Lower lobe of right lung (tissue), 2 donors: Measurements from ENCODE around the gene SIGLEC12. TPM values are rescaled to one million over a fixed set of nuclear protein-coding genes. Genes with fewer than 3 reads are reported as not detected.

Experiments
- ATAC-seq, 2 donors: fragments of 200-7000 bp; cut with Tn5 transposase; one replicate each; pipeline ENCODE4 v1.9.1; 2020 to 2022; ENCODE audit warnings: mild to moderate bottlenecking in 2 of 2, moderate library complexity in 2 of 2
- DNase-seq: peaks from one replicate; pipeline ENCODE4 v3.0.0-alpha.2; 2020
- H3K27ac ChIP-seq: fragments of 200-600 bp; one replicate; pipeline ENCODE4 v1.8.0; 2022
- H3K27me3 ChIP-seq: fragments of 200-600 bp; one replicate; pipeline ENCODE4 v1.8.0; 2022; ENCODE audit warnings: low read depth
- H3K36me3 ChIP-seq: fragments of 200-600 bp; one replicate; pipeline ENCODE4 v1.8.0; 2022; ENCODE audit warnings: mild to moderate bottlenecking
- H3K4me1 ChIP-seq: fragments of 200-600 bp; one replicate; pipeline ENCODE4 v1.8.0; 2022
- H3K4me3 ChIP-seq: fragments of 200-600 bp; one replicate; pipeline ENCODE4 v1.8.0; 2022; ENCODE audit warnings: mild to moderate bottlenecking
- H3K9me3 ChIP-seq: fragments of 200-600 bp; one replicate; pipeline ENCODE4 v1.8.0; 2022
- intact Hi-C: fragments of 100-400 bp; cut with DNase I; formaldehyde crosslinking; loops from one replicate; pipeline ENCODE4 v1.11.0; 2022
- total RNA-seq: library from RNA; stranded (reverse); fragmentation: NEBNext Ultra II Directional; extraction: Animal tissue kit (Norgen Biotek cat#: 25700); gene quantifications from one replicate; pipeline ENCODE4 v1.2.1, GENCODE V29; 2021
- TF ChIP-seq, protein P1 (sequence below): fragments of 200-600 bp; IDR thresholded peaks from one replicate; pipeline ENCODE4 v1.8.0; 2022; ENCODE audit warnings: antibody characterized with exemption, mild to moderate bottlenecking
- donor health status: DM: no; HTN: yes; CAD: no; lungs with severe emphysema.

The SIGLEC12 gene
- total RNA-seq, 1 donor from 2014 or later, result 5.9 TPM

GRCh38 chr19:51485960-51486660, 15.5 kb downstream of the SIGLEC12 start:
- ATAC-seq, result no peak
- H3K4me3 ChIP-seq, result no peak overlapping the region
- H3K27me3 ChIP-seq, result peaks cover 5% of the 10 kb centered on the region
- intact Hi-C loops, result no loop called here
- no peak for DNase-seq
- no peak overlapping the region for H3K27ac ChIP-seq
- TF ChIP-seq, protein P1, sequence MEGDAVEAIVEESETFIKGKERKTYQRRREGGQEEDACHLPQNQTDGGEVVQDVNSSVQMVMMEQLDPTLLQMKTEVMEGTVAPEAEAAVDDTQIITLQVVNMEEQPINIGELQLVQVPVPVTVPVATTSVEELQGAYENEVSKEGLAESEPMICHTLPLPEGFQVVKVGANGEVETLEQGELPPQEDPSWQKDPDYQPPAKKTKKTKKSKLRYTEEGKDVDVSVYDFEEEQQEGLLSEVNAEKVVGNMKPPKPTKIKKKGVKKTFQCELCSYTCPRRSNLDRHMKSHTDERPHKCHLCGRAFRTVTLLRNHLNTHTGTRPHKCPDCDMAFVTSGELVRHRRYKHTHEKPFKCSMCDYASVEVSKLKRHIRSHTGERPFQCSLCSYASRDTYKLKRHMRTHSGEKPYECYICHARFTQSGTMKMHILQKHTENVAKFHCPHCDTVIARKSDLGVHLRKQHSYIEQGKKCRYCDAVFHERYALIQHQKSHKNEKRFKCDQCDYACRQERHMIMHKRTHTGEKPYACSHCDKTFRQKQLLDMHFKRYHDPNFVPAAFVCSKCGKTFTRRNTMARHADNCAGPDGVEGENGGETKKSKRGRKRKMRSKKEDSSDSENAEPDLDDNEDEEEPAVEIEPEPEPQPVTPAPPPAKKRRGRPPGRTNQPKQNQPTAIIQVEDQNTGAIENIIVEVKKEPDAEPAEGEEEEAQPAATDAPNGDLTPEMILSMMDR, result no peak
- no peaks in the 10 kb centered on the region for H3K9me3 ChIP-seq
- H3K4me1 ChIP-seq, result no peaks in the 10 kb centered on the region
- H3K36me3 ChIP-seq, result no peaks in the 10 kb centered on the region

DNA sequence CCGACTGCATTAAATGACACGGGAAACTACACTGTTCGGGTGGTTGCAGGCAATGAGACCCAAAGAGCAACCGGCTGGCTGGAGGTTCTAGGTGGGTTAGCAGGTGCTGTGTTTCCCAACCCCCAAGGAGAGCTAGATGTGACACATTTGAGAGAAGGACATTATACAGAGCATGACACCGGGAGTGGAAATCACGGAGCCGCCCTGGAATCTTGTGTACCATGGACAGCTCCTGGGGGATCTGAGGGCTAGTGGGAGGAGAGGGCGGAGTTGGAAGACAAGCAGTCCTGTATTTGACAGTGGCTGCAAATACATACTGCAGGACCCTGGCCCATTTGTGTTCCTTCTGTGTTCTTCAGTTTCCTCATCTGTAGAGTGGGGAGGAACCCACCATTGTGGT, 21.0 kb downstream of the SIGLEC12 start:
- Histone ChIP-seq H3K27ac (no peak overlapping the region), H3K27me3 (peaks cover 14% of the 10 kb centered on the region), H3K36me3 (no peaks in the 10 kb centered on the region), H3K4me1 (no peaks in the 10 kb centered on the region), H3K4me3 (no peak overlapping the region), H3K9me3 (no peaks in the 10 kb centered on the region)
- TF ChIP-seq, protein P1, result no peak
- DNase-seq (no peak), ATAC-seq (no peak)
- intact Hi-C loops, result no loop called here

- H3K27me3 ChIP-seq, result peaks cover 14% of the 10 kb centered on the region
- TF ChIP-seq, protein P1, result no peak
- DNase-seq, result no peak
These were observed 21.9 kb downstream of the SIGLEC12 start for GRCh38 chr19:51479531-51480331.

DNA sequence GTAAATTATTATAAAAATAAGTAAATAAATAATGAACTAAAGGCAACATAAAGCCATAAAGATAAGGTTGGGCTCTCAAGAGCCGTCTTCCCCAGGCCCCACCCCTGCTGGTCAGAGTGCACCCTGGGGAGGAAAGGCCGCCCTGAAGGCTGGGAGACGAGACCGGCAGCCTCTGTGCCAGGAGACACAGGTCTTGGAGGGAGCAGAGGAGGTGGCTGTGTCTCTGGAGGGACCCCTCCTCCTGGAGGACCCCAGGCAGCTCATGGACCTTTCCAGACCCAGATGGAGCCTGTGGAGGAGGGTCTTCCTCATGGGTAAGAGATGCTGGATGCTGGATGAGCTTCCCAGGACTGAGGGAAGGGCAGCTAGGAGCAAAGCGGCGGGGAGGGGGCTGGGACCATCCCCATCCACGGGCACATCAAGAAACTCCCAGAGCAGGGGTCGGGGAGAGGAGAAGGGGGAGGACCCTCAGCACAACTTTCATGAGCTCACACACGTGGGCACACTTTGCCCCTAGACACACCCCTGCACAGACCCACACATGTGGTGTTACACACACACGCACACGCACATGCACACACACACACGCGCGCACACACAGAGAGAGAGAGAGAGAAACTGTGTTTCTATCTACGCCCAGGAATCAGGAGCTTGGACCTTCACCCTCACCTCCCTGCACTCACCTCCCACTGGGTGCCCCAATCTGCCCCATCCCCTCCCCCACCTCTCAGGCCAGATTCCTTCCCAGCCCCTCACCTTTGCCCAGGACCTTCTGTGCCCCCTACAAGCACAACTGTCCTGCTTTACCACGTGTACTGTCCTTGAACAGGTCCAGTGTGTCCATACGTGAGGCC, 23.0 kb downstream of the SIGLEC12 start, which contains the start of gene CEACAM18:
Gene CEACAM18 (plus strand): TSS at position 159 of the 854 bp plus-strand sequence.
- DNase-seq, result no peak
- no peak within 1 kb of the TSS for H3K27ac ChIP-seq
- peaks cover 14% of the 10 kb centered on the region for H3K27me3 ChIP-seq
- no peaks in the 10 kb centered on the region for H3K4me1 ChIP-seq
- H3K4me3 ChIP-seq, result no peak within 1 kb of the TSS
- no peaks in the 10 kb centered on the region for H3K9me3 ChIP-seq
- H3K36me3 ChIP-seq, result no peaks in the 10 kb centered on the region
- TF ChIP-seq, protein P1, result no peak
- intact Hi-C loops, result no loop called here
- no peak for ATAC-seq

More at GRCh38 chr19:51479531-51480331, 21.9 kb downstream of the SIGLEC12 start:
- intact Hi-C loops, result no loop called here
- Histone ChIP-seq H3K9me3 (no peaks in the 10 kb centered on the region), H3K4me3 (no peak overlapping the region), H3K4me1 (no peaks in the 10 kb centered on the region), H3K27ac (no peak overlapping the region), H3K36me3 (no peaks in the 10 kb centered on the region)
- ATAC-seq, result no peak

DNA sequence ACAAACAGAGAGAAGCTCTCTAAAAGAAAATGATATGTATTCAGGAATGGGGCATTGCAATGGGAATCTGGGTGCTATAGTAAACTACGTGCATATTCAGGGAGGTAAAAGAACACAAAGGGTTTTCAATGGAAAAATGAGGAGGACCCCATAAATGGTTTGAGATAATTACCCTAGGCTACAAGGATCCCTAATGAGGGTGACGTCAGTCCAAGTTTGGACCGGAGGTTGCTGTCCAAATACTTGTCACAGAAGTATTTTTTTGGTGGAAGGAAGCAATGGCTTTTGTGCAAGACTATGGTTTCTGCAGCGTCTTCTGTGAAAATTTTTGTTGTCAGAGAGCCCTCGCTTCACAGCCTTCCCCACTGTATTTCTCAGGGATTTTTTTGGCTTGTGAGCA, 24.3 kb downstream of the SIGLEC12 start:
- Histone ChIP-seq H3K4me1 (no peaks in the 10 kb centered on the region), H3K9me3 (no peaks in the 10 kb centered on the region), H3K4me3 (no peak overlapping the region), H3K27ac (no peak overlapping the region), H3K36me3 (no peaks in the 10 kb centered on the region), H3K27me3 (peaks cover 14% of the 10 kb centered on the region)
- intact Hi-C loops, result no loop called here
- TF ChIP-seq, protein P1, result no peak
- ATAC-seq (no peak), DNase-seq (no peak)
